CD14-positive monocyte (primary cell): Measurements from ENCODE around the gene TM9SF3. TPM values are rescaled to one million over a fixed set of nuclear protein-coding genes. Genes with fewer than 3 reads are reported as not detected.
A peak's percentile ranks its signal among the peaks of the same experiment; 100 is the strongest.

Source experiments
- DNase-seq, 3 donors: peaks; one replicate each; pipeline ENCODE4 v3.0.0-alpha.2; 2011 to 2022
- H2AFZ ChIP-seq: 2 replicates; pipeline ENCODE4 v1.6.0; 2012; ENCODE audit warnings: mild to moderate bottlenecking, low read depth, low read length, inconsistent platforms; ENCODE audit not compliant: insufficient read depth, poor library complexity, severe bottlenecking
- H3K27ac ChIP-seq, 2 donors: 1 replicate in 1 of 2; 2 replicates in 1 of 2; pipeline ENCODE4 v1.5.1; 2012 to 2013; ENCODE audit warnings: low read length in 2 of 2, control low read depth in 1 of 2, inconsistent platforms in 1 of 2, low read depth in 1 of 2, mild to moderate bottlenecking in 1 of 2
- H3K27me3 ChIP-seq, 2 donors: one replicate each; pipeline versions ENCODE4 v1.6.0 to v1.6.1; 2011 to 2013; ENCODE audit warnings: low read length in 2 of 2; ENCODE audit not compliant: control insufficient read depth in 2 of 2, insufficient read depth in 2 of 2
- H3K36me3 ChIP-seq, 2 donors: replicated peaks in 1 of 2; 1 replicate in 1 of 2; 2 replicates in 1 of 2; pipeline versions ENCODE4 v1.5.1 to v1.6.1; 2012 to 2013; ENCODE audit warnings: low read length in 2 of 2, control low read depth in 1 of 2, inconsistent platforms in 1 of 2, mild to moderate bottlenecking in 1 of 2; ENCODE audit not compliant: insufficient read depth in 2 of 2, control insufficient read depth in 1 of 2
- H3K4me1 ChIP-seq, 2 donors: 1 replicate in 1 of 2; 2 replicates in 1 of 2; pipeline versions ENCODE4 v1.5.1 to v1.6.1; 2012 to 2013; ENCODE audit warnings: low read length in 2 of 2, control low read depth in 1 of 2, inconsistent platforms in 1 of 2, mild to moderate bottlenecking in 1 of 2, moderate library complexity in 1 of 2; ENCODE audit not compliant: insufficient read depth in 2 of 2, control insufficient read depth in 1 of 2
- H3K4me2 ChIP-seq: replicated peaks from 2 replicates; pipeline ENCODE3; 2012; ENCODE audit warnings: low read length, moderate library complexity, mild to moderate bottlenecking; ENCODE audit not compliant: poor library complexity, severe bottlenecking; ENCODE audit errors: extremely low read depth
- H3K4me3 ChIP-seq, 3 experiments: fragments of 200-600 bp in 1 of 3; sonication (generic) in 1 of 3; replicated peaks in 1 of 3; 1 replicate in 2 of 3; 2 replicates in 1 of 3; pipeline ENCODE4 v1.5.1; 2011 to 2013; ENCODE audit warnings: low read length in 3 of 3, mild to moderate bottlenecking in 3 of 3, control low read depth in 2 of 3, low read depth in 2 of 3, inconsistent platforms in 1 of 3, moderate library complexity in 1 of 3
- H3K79me2 ChIP-seq: 2 replicates; pipeline ENCODE4 v1.6.0; 2012; ENCODE audit warnings: mild to moderate bottlenecking, control low read depth, inconsistent platforms, low read length, moderate library complexity; ENCODE audit not compliant: insufficient read depth
- H3K9ac ChIP-seq: 2 replicates; pipeline ENCODE4 v1.6.0; 2017; ENCODE audit warnings: low read length, mild to moderate bottlenecking; ENCODE audit not compliant: insufficient read depth, poor library complexity, severe bottlenecking
- H3K9me3 ChIP-seq, 2 donors: replicated peaks in 1 of 2; 1 replicate in 1 of 2; 2 replicates in 1 of 2; pipeline versions ENCODE4 v1.5.1 to v1.6.1; 2012 to 2013; ENCODE audit warnings: low read length in 2 of 2, control low read depth in 1 of 2; ENCODE audit not compliant: control insufficient read depth in 1 of 2, insufficient read depth in 1 of 2
- H4K20me1 ChIP-seq: 2 replicates; pipeline ENCODE4 v1.6.0; 2012; ENCODE audit warnings: mild to moderate bottlenecking, low read length, control low read depth, moderate library complexity; ENCODE audit not compliant: insufficient read depth
- H3K27ac Mint-ChIP-seq, 7 donors: one replicate each; pipeline ENCODE4 v1.8.0; 2020; ENCODE audit warnings: mild to moderate bottlenecking in 7 of 7, mixed read lengths in 7 of 7, moderate library complexity in 6 of 7, inconsistent platforms in 2 of 7
- H3K27me3 Mint-ChIP-seq, 3 donors: one replicate each; pipeline ENCODE4 v1.8.0; 2021 to 2022; ENCODE audit warnings: low read depth in 3 of 3, mild to moderate bottlenecking in 3 of 3, mixed read lengths in 3 of 3, moderate library complexity in 3 of 3, inconsistent platforms in 1 of 3
- H3K36me3 Mint-ChIP-seq, 2 donors: one replicate each; pipeline ENCODE4 v1.8.0; 2020; ENCODE audit warnings: mixed read lengths in 2 of 2, inconsistent platforms in 1 of 2, mild to moderate bottlenecking in 1 of 2
- H3K4me1 Mint-ChIP-seq: one replicate; pipeline ENCODE4 v1.8.0; 2020; ENCODE audit warnings: mild to moderate bottlenecking, mixed read lengths
- H3K4me3 Mint-ChIP-seq, 2 donors: one replicate each; pipeline ENCODE4 v1.8.0; 2020; ENCODE audit warnings: mild to moderate bottlenecking in 2 of 2, mixed read lengths in 2 of 2, moderate library complexity in 1 of 2
- H3K9me3 Mint-ChIP-seq, 7 donors: one replicate each; pipeline ENCODE4 v1.8.0; 2020 to 2022; ENCODE audit warnings: mixed read lengths in 7 of 7, mild to moderate bottlenecking in 6 of 7, moderate library complexity in 6 of 7, inconsistent platforms in 2 of 7
- CTCF ChIP-seq: fragments of 200-600 bp; IDR thresholded peaks from one replicate; pipeline ENCODE4 v1.8.0; 2022; ENCODE audit warnings: antibody characterized with exemption, mild to moderate bottlenecking
- WGBS: methylation state at CpG from one replicate; pipeline ENCODE4 v1.1.5; 2013; ENCODE audit warnings: missing lambda C conversion rate; ENCODE audit not compliant: insufficient coverage; 5-methylcytosine and 5-hydroxymethylcytosine counted together
- intact Hi-C, 2 donors: fragments of 100-400 bp; cut with micrococcal nuclease; formaldehyde crosslinking; loops; one replicate each; pipeline versions ENCODE4 v1.15.0 to v1.15.1; 2023
- polyA plus RNA-seq, 3 donors: library from polyadenylated mRNA; depleted of rRNA in 1 of 3; unstranded in 2 of 3; stranded (reverse) in 1 of 3; fragments of 300-500 nt in 2 of 3; fragments of >200 nt in 1 of 3; fragmentation: Illumina TruSeq in 2 of 3; gene quantifications; 1 replicate in 2 of 3; 2 replicates in 1 of 3; pipeline ENCODE4 v1.2.3, GENCODE V29; 2012 to 2021

TM9SF3 gene
- polyA plus RNA-seq, 3 donors = 23.9 to 67.1 (median 59.9) TPM

GRCh38 chr10:96524741-96525140, 62.1 kb downstream of the TM9SF3 start:
- peaks cover 18% of the 10 kb centered on the region for H4K20me1 ChIP-seq
- Mint-ChIP-seq H3K9me3 (no peaks in the 10 kb centered on the region), H3K4me1 (no peaks in the 10 kb centered on the region), H3K27me3 (peaks cover 0 to 2% (median 2%) of the 10 kb centered on the region in 3 donors), H3K4me3 (no peak overlapping the region), H3K36me3 (peaks cover 76 to 79% of the 10 kb centered on the region in 2 donors), H3K27ac (no peak overlapping the region)
- H3K36me3 ChIP-seq = peaks cover 82 to 96% of the 10 kb centered on the region in 2 donors
- no peak overlapping the region for H3K4me2 ChIP-seq
- no peak for DNase-seq
- H3K79me2 ChIP-seq = no peaks in the 10 kb centered on the region
- no peaks in the 10 kb centered on the region for H3K9me3 ChIP-seq
- H3K4me1 ChIP-seq = no peaks in the 10 kb centered on the region
- no peak overlapping the region for H3K9ac ChIP-seq
- H3K27ac ChIP-seq = no peak overlapping the region
- no CpG with 5 or more reads among the region's 1 CpG for WGBS
- H3K4me3 ChIP-seq = no peak overlapping the region
- H3K27me3 ChIP-seq = no peaks in the 10 kb centered on the region
- no peak overlapping the region for H2AFZ ChIP-seq
- intact Hi-C loops = no loop called here
- no peak for TF ChIP-seq CTCF

- no peak overlapping the region for H3K27ac Mint-ChIP-seq
- H3K27me3 Mint-ChIP-seq = peaks cover 45 to 53% (median 48%) of the 10 kb centered on the region in 3 donors
- peaks cover 32 to 45% of the 10 kb centered on the region in 2 donors for H3K36me3 Mint-ChIP-seq
- no peak for TF ChIP-seq CTCF
- Histone ChIP-seq H3K36me3 (peaks cover 30 to 43% of the 10 kb centered on the region in 2 donors), H2AFZ (no peak overlapping the region), H3K9ac (no peak overlapping the region), H3K27me3 (peaks cover 42 to 60% of the 10 kb centered on the region in 2 donors), H3K79me2 (no peaks in the 10 kb centered on the region), H3K9me3 (peaks cover 0 to 19% of the 10 kb centered on the region in 2 donors), H3K4me1 (peaks cover 21 to 22% of the 10 kb centered on the region in 2 donors), H3K27ac (no peak overlapping the region), H4K20me1 (peaks cover 20% of the 10 kb centered on the region), H3K4me2 (no peak overlapping the region), H3K4me3 (no peak overlapping the region)
- WGBS = 100% methylated on average over 1 of the region's 1 CpG
- DNase-seq = no peak
- intact Hi-C loops = no loop called here
- peak overlapping the region in 1 of 2 donors; percentile 68 for H3K4me3 Mint-ChIP-seq
- peaks cover 0 to 16% (median 3%) of the 10 kb centered on the region in 7 donors for H3K9me3 Mint-ChIP-seq
- peaks cover 25% of the 10 kb centered on the region for H3K4me1 Mint-ChIP-seq
Observed at GRCh38 chr10:96517284-96517683, 69.5 kb downstream of the TM9SF3 start.
